A549 (cell line): ENCODE data around the gene TMEM244. TPM values are rescaled to one million over a fixed set of nuclear protein-coding genes. Genes with fewer than 3 reads are reported as not detected.

Experiments
- ATAC-seq, 2 experiments: fragments of 200-7000 bp in 1 of 2; fragments of >200 bp in 1 of 2; cut with Nextera tagmentation in 1 of 2; cut with Tn5 transposase in 1 of 2; 3 replicates each; pipeline versions ENCODE4 v1.8.0 to v1.9.1; 2018 to 2020; ENCODE audit warnings: mild to moderate bottlenecking in 1 of 2, moderate library complexity in 1 of 2
- CTCF ChIA-PET: fragments of 300-600 bp; sonication (Branson Sonifier 250); formaldehyde crosslinking; extraction: SDS; loops from one replicate; lab custom pipeline; 2021; ENCODE audit warnings: antibody characterized with exemption, inconsistent platforms; lab: Yijun Ruan, JAX
- POLR2A ChIA-PET: fragments of 350-600 bp; formaldehyde crosslinking; extraction: SDS; loops from one replicate; lab custom pipeline; 2021; ENCODE audit warnings: antibody characterized with exemption, inconsistent platforms; lab: Yijun Ruan, JAX
- DNase-seq, 2 experiments: peaks; one replicate each; pipeline versions ENCODE4 v3.0.0 to v3.0.0-alpha.2; 2011 to 2016; ENCODE audit warnings: low read depth in 1 of 2, low spot score in 1 of 2
- FAIRE-seq: peaks from 2 replicates; lab custom pipeline; 2011; peaks lifted over from hg19 to GRCh38; lab: Jason Lieb, UNC
- H3K27ac ChIP-seq, 2 experiments: fragments of >200 bp; sonication (Bioruptor Twin); formaldehyde crosslinking; 3 replicates each; pipeline ENCODE4 v1.5.1; 2016 to 2017
- H3K4me1 ChIP-seq: fragments of >200 bp; sonication (Bioruptor Twin); formaldehyde crosslinking; 3 replicates; pipeline ENCODE4 v1.6.1; 2016
- H3K4me2 ChIP-seq: fragments of >200 bp; sonication (Bioruptor Twin); formaldehyde crosslinking; 3 replicates; pipeline ENCODE4 v1.6.1; 2016
- H3K4me3 ChIP-seq: fragments of >200 bp; sonication (Bioruptor Twin); formaldehyde crosslinking; 3 replicates; pipeline ENCODE4 v1.5.1; 2016
- H3K9me3 ChIP-seq: fragments of >200 bp; sonication (Bioruptor Twin); formaldehyde crosslinking; 3 replicates; pipeline ENCODE4 v1.6.1; 2016
- CHD2 ChIP-seq: fragments of 150-350 bp; IDR thresholded peaks from 2 replicates; pipeline ENCODE4 v1.6.1; 2014; ENCODE audit warnings: low read length; ENCODE audit not compliant: partially characterized antibody
- CTCF ChIP-seq: fragments of >200 bp; sonication (Bioruptor Twin); formaldehyde crosslinking; IDR thresholded peaks from 3 replicates; pipeline ENCODE4 v1.5.1; 2016
- EHF ChIP-seq: fragments of 250-450 bp; sonication (Bioruptor Pico); IDR thresholded peaks from 2 replicates; pipeline ENCODE4 v1.5.0; 2020; ENCODE audit warnings: mild to moderate bottlenecking
- EP300 ChIP-seq, 2 experiments: fragments of >200 bp; sonication (Bioruptor Twin); formaldehyde crosslinking; IDR thresholded peaks; 2 replicates in 1 of 2; 3 replicates in 1 of 2; pipeline ENCODE4 v1.6.1; 2016 to 2017
- FOSL2 ChIP-seq, 2 experiments: fragments of 450-650 bp in 1 of 2; fragments of >200 bp in 1 of 2; sonication (Bioruptor Twin) in 1 of 2; formaldehyde crosslinking; IDR thresholded peaks; 2 replicates each; pipeline versions ENCODE4 v1.5.0 to v1.6.1; 2016 to 2020; ENCODE audit warnings: mild to moderate bottlenecking in 1 of 2, moderate library complexity in 1 of 2
- FOXS1 ChIP-seq: fragments of 250-450 bp; sonication (Bioruptor Pico); IDR thresholded peaks from 2 replicates; pipeline ENCODE4 v1.5.0; 2020; ENCODE audit warnings: mild to moderate bottlenecking, moderate library complexity
- GATA3 ChIP-seq: IDR thresholded peaks from 2 replicates; pipeline ENCODE4 v1.6.1; 2012; ENCODE audit warnings: borderline replicate concordance
- HOXB13 ChIP-seq: fragments of 250-450 bp; sonication (Bioruptor Pico); IDR thresholded peaks from 2 replicates; pipeline ENCODE4 v1.5.0; 2020; ENCODE audit warnings: low read depth, mild to moderate bottlenecking, moderate library complexity
- JUNB ChIP-seq: fragments of >200 bp; sonication (Bioruptor Twin); formaldehyde crosslinking; IDR thresholded peaks from 2 replicates; pipeline ENCODE4 v1.6.1; 2016
- MAFK ChIP-seq: fragments of 450-650 bp; IDR thresholded peaks from 2 replicates; pipeline ENCODE4 v1.6.1; 2014; ENCODE audit not compliant: partially characterized antibody
- NFE2L2 ChIP-seq: fragments of 150-350 bp; conservative IDR thresholded peaks from 2 replicates; pipeline ENCODE4 v1.6.1; 2014; ENCODE audit warnings: low read length
- RARB ChIP-seq: fragments of 250-450 bp; sonication (Bioruptor Pico); IDR thresholded peaks from 2 replicates; pipeline ENCODE4 v1.8.0; 2021; ENCODE audit warnings: mild to moderate bottlenecking, moderate library complexity
- TP53 ChIP-seq: fragments of 250-450 bp; sonication (Bioruptor Pico); IDR thresholded peaks from 2 replicates; pipeline ENCODE4 v1.5.0; 2021; ENCODE audit warnings: mild to moderate bottlenecking, moderate library complexity
- WGBS: methylation state at CpG from one replicate; pipeline ENCODE4 v1.1.6; 2017; ENCODE audit errors: missing lambda C conversion rate; 5-methylcytosine and 5-hydroxymethylcytosine counted together
- polyA plus RNA-seq, 4 experiments: library from polyadenylated mRNA; depleted of rRNA in 3 of 4; stranded (reverse); fragments of >200 nt; fragmentation: RNase III in 1 of 4; extraction: RNeasy Plus Mini Kit Qiagen cat#74134 plus additional on column Dnase treatment in 1 of 4; gene quantifications; 2 replicates in 3 of 4; 3 replicates in 1 of 4; pipeline ENCODE4 v1.2.3, GENCODE V29; 2011 to 2017
- small RNA-seq, 6 experiments: library from RNA; depleted of rRNA; stranded (forward); fragments of <200 nt; gene quantifications; one replicate each; pipeline ENCODE3, GENCODE V24; 2012
- TF ChIP-seq, protein P1 (sequence below): fragments of 150-350 bp; IDR thresholded peaks from 2 replicates; pipeline ENCODE4 v1.6.1; 2014; ENCODE audit warnings: low read depth, mild to moderate bottlenecking, low read length

TMEM244 gene
- polyA plus RNA-seq, 2 of the 4 experiments (the other 2 are of a cell fraction), result not detected

- H3K9me3 ChIP-seq, result no peaks in the 10 kb centered on the region
- no peak for ATAC-seq
- ChIA-PET POLR2A (no interaction called here), CTCF (interaction anchor here (1.1 kb wide), 1 partner anchor 10 kb away, joined by 3 read pairs; no protein-coding TSS in a partner anchor)
- no peak for DNase-seq
- 59% methylated on average over 4 of the region's 4 CpGs for WGBS
- no peak overlapping the region for H3K4me3 ChIP-seq
- no peak for FAIRE-seq
- TF ChIP-seq EP300 (IDR thresholded peaks at IDR 0.05) (no peak), GATA3 (no peak), JUNB (no peak), CHD2 (no peak), FOSL2 (IDR thresholded peaks at IDR 0.05) (no peak), FOSL2 (CRISPR knock-in tag; IDR thresholded peaks at IDR 0.05) (no peak), MAFK (no peak), RARB (CRISPR knock-in tag) (no peak), HOXB13 (CRISPR knock-in tag) (no peak), EHF (CRISPR knock-in tag) (no peak), TP53 (CRISPR knock-in tag) (no peak), CTCF (no peak), NFE2L2 (no peak), FOXS1 (no peak)
- TF ChIP-seq, protein P1, sequence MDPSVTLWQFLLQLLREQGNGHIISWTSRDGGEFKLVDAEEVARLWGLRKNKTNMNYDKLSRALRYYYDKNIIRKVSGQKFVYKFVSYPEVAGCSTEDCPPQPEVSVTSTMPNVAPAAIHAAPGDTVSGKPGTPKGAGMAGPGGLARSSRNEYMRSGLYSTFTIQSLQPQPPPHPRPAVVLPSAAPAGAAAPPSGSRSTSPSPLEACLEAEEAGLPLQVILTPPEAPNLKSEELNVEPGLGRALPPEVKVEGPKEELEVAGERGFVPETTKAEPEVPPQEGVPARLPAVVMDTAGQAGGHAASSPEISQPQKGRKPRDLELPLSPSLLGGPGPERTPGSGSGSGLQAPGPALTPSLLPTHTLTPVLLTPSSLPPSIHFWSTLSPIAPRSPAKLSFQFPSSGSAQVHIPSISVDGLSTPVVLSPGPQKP, result no peak
- H3K4me2 ChIP-seq, result no peak overlapping the region
- no peak overlapping the region for H3K27ac ChIP-seq
- H3K4me1 ChIP-seq, result peaks cover 4% of the 10 kb centered on the region; the same call in 1 of the 3 replicates
Observed at GRCh38 chr6:129785047-129785755, 75.9 kb downstream of the TMEM244 start.

Small RNAs within 50 kb of the gene (small RNA-seq; reads per million reads assigned to genes)
- 0 reads per million in 6 experiments for gene AL451046.2

Other genes with a start within 250 kb of the TMEM244 start
- 13.3 and 16.7 TPM in 2 replicates for gene ARHGAP18, start 151.1 kb downstream of the TMEM244 start, polyA plus RNA-seq (2011; rRNA removed)
- 8.1 to 13.4 TPM (median 11.2 TPM) in 3 replicates for gene ARHGAP18, start 151.1 kb downstream of the TMEM244 start, polyA plus RNA-seq (2017; fragmentation: RNase III; extraction: RNeasy Plus Mini Kit Qiagen cat#74134 plus additional on column Dnase treatment)
- 5.9 and 7.8 TPM in 2 replicates for gene L3MBTL3, start 157.3 kb upstream of the TMEM244 start, polyA plus RNA-seq (2011; rRNA removed)
- 2.5 to 3.0 TPM (median 3.0 TPM) in 3 replicates for gene L3MBTL3, start 157.3 kb upstream of the TMEM244 start, polyA plus RNA-seq (2017; fragmentation: RNase III; extraction: RNeasy Plus Mini Kit Qiagen cat#74134 plus additional on column Dnase treatment)